ENCODE measurements around the gene UACA.

- TF ChIP-seq POLR2AphosphoS5 (IDR thresholded peaks at IDR 0.05; ENCODE audit: low read depth, low read length) = no peak
- TF ChIP-seq POLR2A (IDR thresholded peaks at IDR 0.05; ENCODE audit: low read depth, low read length) = no peak
- TF ChIP-seq TAF1 (IDR thresholded peaks at IDR 0.05; ENCODE audit: borderline replicate concordance, low read depth, low read length) = no peak
Measured at GRCh38 chr15:70793694-70794093, 30.3 kb upstream of the UACA start.
